Measurements from ENCODE around the gene TBX18.

TBX18 gene

GRCh38 chr6:84733889-84734288 is 30.5 kb downstream of the TBX18 start:
- no peaks in the 10 kb centered on the region for H3K9me3 ChIP-seq (ENCODE audit: control insufficient read depth in 5 of 5, low read length in 5 of 5)
- no peak overlapping the region for H3K27ac ChIP-seq (ENCODE audit: low read depth, low read length)
- H3K9ac ChIP-seq (ENCODE audit: low read length in 5 of 5): no peak overlapping the region
- peaks cover 19 to 36% (median 25%) of the 10 kb centered on the region in 5 donors for H3K36me3 ChIP-seq (ENCODE audit: control insufficient read depth in 5 of 5, insufficient read depth in 5 of 5, low read length in 5 of 5)
- H3K4me3 ChIP-seq (ENCODE audit: low read depth in 1 of 5, low read length in 5 of 5): no peak overlapping the region
- no peaks in the 10 kb centered on the region for H3K27me3 ChIP-seq (ENCODE audit: control insufficient read depth in 5 of 5, insufficient read depth in 4 of 5, low read length in 5 of 5)
- H3K4me1 ChIP-seq (ENCODE audit: control insufficient read depth in 5 of 5, insufficient read depth in 5 of 5, low read length in 5 of 5): no peaks in the 10 kb centered on the region

DNA sequence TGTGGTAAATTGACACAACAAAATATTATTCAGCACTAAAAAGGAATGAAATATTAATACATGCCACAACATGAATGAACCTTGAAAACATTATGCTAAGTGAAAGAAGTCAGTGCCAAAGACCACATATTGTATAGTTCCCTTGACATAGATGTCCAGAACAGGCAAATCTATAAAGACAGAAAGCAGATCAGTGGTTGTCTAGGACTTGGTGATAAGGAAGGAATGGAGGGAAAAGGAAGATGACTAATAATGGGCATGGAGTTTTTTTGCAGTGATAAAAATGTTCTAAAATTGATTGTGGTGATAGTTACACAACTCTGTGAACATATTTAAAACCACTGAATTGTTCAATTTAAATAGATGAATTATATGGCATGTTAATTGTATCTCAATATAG is 32.5 kb downstream of the TBX18 start:
- no peak overlapping the region for H3K9ac ChIP-seq (ENCODE audit: low read length in 5 of 5)
- peaks cover 3 to 31% (median 5%) of the 10 kb centered on the region in 5 donors for H3K36me3 ChIP-seq (ENCODE audit: control insufficient read depth in 5 of 5, insufficient read depth in 5 of 5, low read length in 5 of 5)
- no peaks in the 10 kb centered on the region for H3K27me3 ChIP-seq (ENCODE audit: control insufficient read depth in 5 of 5, insufficient read depth in 4 of 5, low read length in 5 of 5)
- H3K9me3 ChIP-seq (ENCODE audit: control insufficient read depth in 5 of 5, low read length in 5 of 5): no peaks in the 10 kb centered on the region
- no peak overlapping the region for H3K4me3 ChIP-seq (ENCODE audit: low read depth in 1 of 5, low read length in 5 of 5)
- H3K4me1 ChIP-seq (ENCODE audit: control insufficient read depth in 5 of 5, insufficient read depth in 5 of 5, low read length in 5 of 5): no peaks in the 10 kb centered on the region
- H3K27ac ChIP-seq (ENCODE audit: low read depth, low read length): no peak overlapping the region

DNA sequence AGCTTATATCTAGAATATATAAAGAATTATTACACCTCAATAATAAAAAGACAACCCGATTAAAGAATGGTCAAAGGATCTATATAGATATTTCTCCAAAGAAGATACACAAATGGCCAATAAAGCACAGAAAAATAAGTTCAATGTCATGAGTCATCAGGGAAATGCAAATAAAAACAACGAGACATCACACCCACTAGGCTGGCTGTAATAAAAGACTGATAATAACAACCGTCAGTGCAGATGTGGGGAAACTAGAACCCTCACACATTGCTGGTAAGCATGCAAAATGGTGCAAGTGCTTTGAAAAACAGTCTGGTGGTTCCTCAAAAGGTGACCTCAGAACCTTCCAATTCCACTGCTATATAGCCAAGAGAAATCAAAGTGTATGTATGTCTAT is 33.0 kb downstream of the TBX18 start:
- Histone ChIP-seq H3K9ac (ENCODE audit: low read length in 5 of 5) (no peak overlapping the region), H3K27me3 (ENCODE audit: control insufficient read depth in 5 of 5, insufficient read depth in 4 of 5, low read length in 5 of 5) (no peaks in the 10 kb centered on the region), H3K36me3 (ENCODE audit: control insufficient read depth in 5 of 5, insufficient read depth in 5 of 5, low read length in 5 of 5) (peaks cover 0 to 34% (median under 1%) of the 10 kb centered on the region in 5 donors), H3K9me3 (ENCODE audit: control insufficient read depth in 5 of 5, low read length in 5 of 5) (no peaks in the 10 kb centered on the region), H3K4me1 (ENCODE audit: control insufficient read depth in 5 of 5, insufficient read depth in 5 of 5, low read length in 5 of 5) (no peaks in the 10 kb centered on the region), H3K27ac (ENCODE audit: low read depth, low read length) (no peak overlapping the region), H3K4me3 (ENCODE audit: low read depth in 1 of 5, low read length in 5 of 5) (no peak overlapping the region)

DNA sequence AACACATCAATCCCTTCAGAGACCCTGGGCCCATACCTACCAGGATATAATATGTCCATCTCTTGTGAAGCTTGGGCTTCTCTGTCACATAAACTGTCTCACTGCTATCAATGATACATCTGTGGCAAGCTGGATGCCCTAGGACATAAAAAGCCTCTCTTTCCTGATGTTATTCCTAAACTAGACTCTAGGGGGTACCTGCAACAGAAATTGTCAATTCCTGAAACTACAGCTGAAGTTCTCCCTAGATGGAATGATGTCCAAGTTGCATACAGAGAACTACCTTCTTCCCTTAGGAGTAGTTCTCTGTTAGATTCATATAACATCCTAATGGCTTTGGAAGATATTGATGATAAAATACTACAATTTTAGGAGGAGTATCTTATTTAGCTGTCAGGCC is 35.8 kb downstream of the TBX18 start:
- Histone ChIP-seq H3K9ac (ENCODE audit: low read length in 5 of 5) (no peak overlapping the region), H3K36me3 (ENCODE audit: control insufficient read depth in 5 of 5, insufficient read depth in 5 of 5, low read length in 5 of 5) (peaks cover 0 to 22% (median 2%) of the 10 kb centered on the region in 5 donors), H3K4me3 (ENCODE audit: low read depth in 1 of 5, low read length in 5 of 5) (no peak overlapping the region), H3K27ac (ENCODE audit: low read depth, low read length) (no peak overlapping the region), H3K27me3 (ENCODE audit: control insufficient read depth in 5 of 5, insufficient read depth in 4 of 5, low read length in 5 of 5) (no peaks in the 10 kb centered on the region), H3K9me3 (ENCODE audit: control insufficient read depth in 5 of 5, low read length in 5 of 5) (no peaks in the 10 kb centered on the region), H3K4me1 (ENCODE audit: control insufficient read depth in 5 of 5, insufficient read depth in 5 of 5, low read length in 5 of 5) (no peaks in the 10 kb centered on the region)

- no peak overlapping the region for H3K27ac ChIP-seq (ENCODE audit: low read depth, low read length)
- no peaks in the 10 kb centered on the region for H3K27me3 ChIP-seq (ENCODE audit: control insufficient read depth in 5 of 5, insufficient read depth in 4 of 5, low read length in 5 of 5)
- no peaks in the 10 kb centered on the region for H3K36me3 ChIP-seq (ENCODE audit: control insufficient read depth in 5 of 5, insufficient read depth in 5 of 5, low read length in 5 of 5)
- H3K9me3 ChIP-seq (ENCODE audit: control insufficient read depth in 5 of 5, low read length in 5 of 5): no peaks in the 10 kb centered on the region
- H3K9ac ChIP-seq (ENCODE audit: low read length in 5 of 5): no peak overlapping the region
- H3K4me1 ChIP-seq (ENCODE audit: control insufficient read depth in 5 of 5, insufficient read depth in 5 of 5, low read length in 5 of 5): no peaks in the 10 kb centered on the region
- H3K4me3 ChIP-seq (ENCODE audit: low read depth in 1 of 5, low read length in 5 of 5): no peak overlapping the region
Measured at GRCh38 chr6:84719152-84719551, 45.2 kb downstream of the TBX18 start.

- no peaks in the 10 kb centered on the region for H3K9me3 ChIP-seq (ENCODE audit: control insufficient read depth in 5 of 5, low read length in 5 of 5)
- H3K4me3 ChIP-seq (ENCODE audit: low read depth in 1 of 5, low read length in 5 of 5): no peak overlapping the region
- H3K27me3 ChIP-seq (ENCODE audit: control insufficient read depth in 5 of 5, insufficient read depth in 4 of 5, low read length in 5 of 5): no peaks in the 10 kb centered on the region
- H3K36me3 ChIP-seq (ENCODE audit: control insufficient read depth in 5 of 5, insufficient read depth in 5 of 5, low read length in 5 of 5): no peaks in the 10 kb centered on the region
- no peak overlapping the region for H3K27ac ChIP-seq (ENCODE audit: low read depth, low read length)
- no peaks in the 10 kb centered on the region for H3K4me1 ChIP-seq (ENCODE audit: control insufficient read depth in 5 of 5, insufficient read depth in 5 of 5, low read length in 5 of 5)
- no peak overlapping the region for H3K9ac ChIP-seq (ENCODE audit: low read length in 5 of 5)
Measured at GRCh38 chr6:84718038-84718955, 46.1 kb downstream of the TBX18 start.

GRCh38 chr6:84709121-84709520 is 55.3 kb downstream of the TBX18 start:
- H3K4me1 ChIP-seq (ENCODE audit: control insufficient read depth in 5 of 5, insufficient read depth in 5 of 5, low read length in 5 of 5): no peaks in the 10 kb centered on the region
- no peak overlapping the region for H3K4me3 ChIP-seq (ENCODE audit: low read depth in 1 of 5, low read length in 5 of 5)
- H3K36me3 ChIP-seq (ENCODE audit: control insufficient read depth in 5 of 5, insufficient read depth in 5 of 5, low read length in 5 of 5): peaks cover 0 to 6% (median 0%) of the 10 kb centered on the region in 5 donors
- H3K9ac ChIP-seq (ENCODE audit: low read length in 5 of 5): no peak overlapping the region
- no peak overlapping the region for H3K27ac ChIP-seq (ENCODE audit: low read depth, low read length)
- H3K9me3 ChIP-seq (ENCODE audit: control insufficient read depth in 5 of 5, low read length in 5 of 5): no peaks in the 10 kb centered on the region
- H3K27me3 ChIP-seq (ENCODE audit: control insufficient read depth in 5 of 5, insufficient read depth in 4 of 5, low read length in 5 of 5): no peaks in the 10 kb centered on the region

DNA sequence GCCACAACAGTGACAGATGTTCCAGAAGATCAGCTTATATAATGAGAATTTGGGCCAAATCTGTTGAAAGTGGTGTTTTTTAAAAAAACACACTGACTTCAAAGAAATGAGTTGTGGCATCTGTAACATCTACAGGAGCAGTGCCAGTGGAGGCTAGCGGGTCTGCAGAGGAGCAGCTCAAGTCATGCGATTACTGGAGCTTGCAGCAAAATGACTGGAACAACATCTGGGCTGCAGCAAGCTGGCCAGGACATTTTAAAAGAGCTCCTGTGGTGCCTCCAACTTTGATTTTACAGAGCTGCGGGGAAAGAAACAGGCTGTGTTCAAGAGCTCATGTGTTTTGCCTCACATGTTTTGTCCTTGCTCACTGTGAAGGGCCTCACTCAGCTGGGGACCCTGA is 57.2 kb downstream of the TBX18 start:
- Histone ChIP-seq H3K9me3 (ENCODE audit: control insufficient read depth in 5 of 5, low read length in 5 of 5) (no peaks in the 10 kb centered on the region), H3K27ac (ENCODE audit: low read depth, low read length) (no peak overlapping the region), H3K27me3 (ENCODE audit: control insufficient read depth in 5 of 5, insufficient read depth in 4 of 5, low read length in 5 of 5) (no peaks in the 10 kb centered on the region), H3K36me3 (ENCODE audit: control insufficient read depth in 5 of 5, insufficient read depth in 5 of 5, low read length in 5 of 5) (peaks cover 0 to 4% (median 0%) of the 10 kb centered on the region in 5 donors), H3K9ac (ENCODE audit: low read length in 5 of 5) (no peak overlapping the region), H3K4me3 (ENCODE audit: low read depth in 1 of 5, low read length in 5 of 5) (no peak overlapping the region), H3K4me1 (ENCODE audit: control insufficient read depth in 5 of 5, insufficient read depth in 5 of 5, low read length in 5 of 5) (no peaks in the 10 kb centered on the region)

GRCh38 chr6:84696166-84696565 is 68.2 kb downstream of the TBX18 start:
- Histone ChIP-seq H3K4me3 (ENCODE audit: low read depth in 1 of 5, low read length in 5 of 5) (no peak overlapping the region), H3K9ac (ENCODE audit: low read length in 5 of 5) (no peak overlapping the region), H3K27ac (ENCODE audit: low read depth, low read length) (no peak overlapping the region), H3K4me1 (ENCODE audit: control insufficient read depth in 5 of 5, insufficient read depth in 5 of 5, low read length in 5 of 5) (no peaks in the 10 kb centered on the region), H3K36me3 (ENCODE audit: control insufficient read depth in 5 of 5, insufficient read depth in 5 of 5, low read length in 5 of 5) (no peaks in the 10 kb centered on the region), H3K9me3 (ENCODE audit: control insufficient read depth in 5 of 5, low read length in 5 of 5) (no peaks in the 10 kb centered on the region), H3K27me3 (ENCODE audit: control insufficient read depth in 5 of 5, insufficient read depth in 4 of 5, low read length in 5 of 5) (no peaks in the 10 kb centered on the region)

GRCh38 chr6:84691978-84692623 is 72.3 kb downstream of the TBX18 start:
- no peak overlapping the region for H3K9ac ChIP-seq (ENCODE audit: low read length in 5 of 5)
- H3K36me3 ChIP-seq (ENCODE audit: control insufficient read depth in 5 of 5, insufficient read depth in 5 of 5, low read length in 5 of 5): no peaks in the 10 kb centered on the region
- no peak overlapping the region for H3K4me3 ChIP-seq (ENCODE audit: low read depth in 1 of 5, low read length in 5 of 5)
- H3K27me3 ChIP-seq (ENCODE audit: control insufficient read depth in 5 of 5, insufficient read depth in 4 of 5, low read length in 5 of 5): no peaks in the 10 kb centered on the region
- H3K27ac ChIP-seq (ENCODE audit: low read depth, low read length): no peak overlapping the region
- no peaks in the 10 kb centered on the region for H3K9me3 ChIP-seq (ENCODE audit: control insufficient read depth in 5 of 5, low read length in 5 of 5)
- H3K4me1 ChIP-seq (ENCODE audit: control insufficient read depth in 5 of 5, insufficient read depth in 5 of 5, low read length in 5 of 5): no peaks in the 10 kb centered on the region

Measured in subcutaneous abdominal adipose tissue (tissue), 5 donors.